GM18508 (cell line): ENCODE data around the gene UGT3A2.
A peak's percentile ranks its signal among the peaks of the same experiment; 100 is the strongest.

Experiments used
- ATAC-seq: cut with Tn5 transposase; IDR thresholded peaks from one replicate; pipeline ENCODE4 v1.9.1; 2021; ENCODE audit warnings: moderate number of reproducible peaks; ENCODE audit not compliant: insufficient read depth, unreplicated experiment

UGT3A2 gene

GRCh38 chr5:36066540-36067210 is at the start of gene UGT3A2:
Gene UGT3A2 (minus strand): TSS chr5:36066882. CDS start chr5:36066789, 93 bp downstream.
- no peak for ATAC-seq

GRCh38 chr5:36111238-36111637 is 44.6 kb upstream of the UGT3A2 start:
- no peak for ATAC-seq

- no peak for ATAC-seq
These were observed 42.2 kb upstream of the UGT3A2 start for GRCh38 chr5:36108758-36109460.

- no peak for ATAC-seq
These were observed 39.1 kb upstream of the UGT3A2 start for GRCh38 chr5:36105819-36106218.

DNA sequence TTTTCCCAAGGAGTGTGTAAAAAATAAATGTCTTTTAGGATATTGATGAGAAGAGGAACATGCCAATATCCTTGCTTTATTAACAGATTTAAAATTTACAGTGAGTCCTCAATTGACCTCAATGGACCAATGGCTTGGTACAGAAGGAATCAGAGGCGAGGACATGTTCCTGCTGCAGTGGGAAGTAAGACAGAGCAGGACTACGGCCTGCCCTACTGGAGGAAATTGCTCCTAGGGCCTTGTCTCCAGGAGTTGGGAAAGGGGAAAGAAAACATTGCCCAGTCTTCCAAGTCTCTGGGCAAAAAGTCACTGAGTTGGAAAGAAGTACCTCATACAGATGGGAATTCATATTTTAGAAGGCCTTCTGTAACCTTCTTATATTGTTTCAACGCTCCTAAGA is 33.1 kb upstream of the UGT3A2 start:
- no peak for ATAC-seq

DNA sequence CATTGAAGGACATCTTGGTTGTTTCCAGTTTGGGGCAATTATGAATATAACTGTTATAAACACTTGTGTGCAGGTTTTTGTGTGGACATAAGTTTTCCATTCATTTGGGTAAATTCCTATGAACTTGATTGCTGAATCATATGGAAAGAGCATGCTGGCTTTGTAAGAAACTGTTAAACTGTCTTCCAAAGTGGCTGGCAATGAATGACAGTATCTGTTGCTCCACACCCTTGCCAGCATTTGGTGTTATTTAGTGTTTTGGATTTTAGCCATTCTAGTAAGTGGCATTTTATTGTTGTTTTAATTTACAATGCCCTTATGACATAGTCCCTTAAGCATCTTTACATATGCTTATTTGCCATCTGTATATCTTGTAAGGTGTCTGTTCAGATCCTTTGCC is 29.8 kb upstream of the UGT3A2 start:
- ATAC-seq: no peak

- ATAC-seq: peak; percentile 79
These were observed 23.3 kb upstream of the UGT3A2 start for GRCh38 chr5:36089989-36090388.

GRCh38 chr5:36079200-36079781 is 12.6 kb upstream of the UGT3A2 start:
- peak; percentile 91 for ATAC-seq

GRCh38 chr5:36078430-36078829 is 11.7 kb upstream of the UGT3A2 start:
- ATAC-seq: no peak

- ATAC-seq: peak; percentile 65
These were observed 7.0 kb upstream of the UGT3A2 start for GRCh38 chr5:36073595-36074216.

- ATAC-seq: peak; percentile 57
These were observed 4.2 kb upstream of the UGT3A2 start for GRCh38 chr5:36070687-36071571.

- no peak for ATAC-seq
These were observed 2.1 kb upstream of the UGT3A2 start for GRCh38 chr5:36068751-36069281.

DNA sequence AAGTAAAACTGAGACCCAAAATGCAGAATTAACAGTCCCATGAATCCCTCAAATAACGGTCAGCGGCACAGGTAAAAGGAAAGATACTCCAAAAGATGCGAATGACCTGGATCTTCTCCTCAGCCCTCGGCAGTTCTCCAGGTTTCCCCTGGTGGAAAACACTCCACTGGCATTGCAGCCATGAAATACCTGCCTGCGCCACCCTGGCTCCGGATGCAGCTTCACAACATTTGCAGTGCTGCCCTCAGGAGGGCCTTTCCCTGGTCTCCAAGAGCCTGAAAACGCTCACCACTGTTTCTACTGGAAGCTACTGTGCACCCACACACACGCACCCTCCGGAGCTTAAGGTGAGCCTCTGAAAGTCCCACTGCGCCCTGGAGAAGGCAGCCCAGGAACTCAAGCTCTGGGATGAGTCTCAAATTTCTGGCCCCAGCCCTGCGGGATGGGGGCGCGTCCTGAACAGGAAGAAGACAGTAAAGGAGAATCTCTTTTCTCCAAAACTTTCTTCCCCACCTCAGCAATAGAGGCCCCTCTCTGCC is 612 bp downstream of the UGT3A2 start:
- ATAC-seq: no peak

GRCh38 chr5:36060420-36060887 is 6.2 kb downstream of the UGT3A2 start:
- no peak for ATAC-seq

DNA sequence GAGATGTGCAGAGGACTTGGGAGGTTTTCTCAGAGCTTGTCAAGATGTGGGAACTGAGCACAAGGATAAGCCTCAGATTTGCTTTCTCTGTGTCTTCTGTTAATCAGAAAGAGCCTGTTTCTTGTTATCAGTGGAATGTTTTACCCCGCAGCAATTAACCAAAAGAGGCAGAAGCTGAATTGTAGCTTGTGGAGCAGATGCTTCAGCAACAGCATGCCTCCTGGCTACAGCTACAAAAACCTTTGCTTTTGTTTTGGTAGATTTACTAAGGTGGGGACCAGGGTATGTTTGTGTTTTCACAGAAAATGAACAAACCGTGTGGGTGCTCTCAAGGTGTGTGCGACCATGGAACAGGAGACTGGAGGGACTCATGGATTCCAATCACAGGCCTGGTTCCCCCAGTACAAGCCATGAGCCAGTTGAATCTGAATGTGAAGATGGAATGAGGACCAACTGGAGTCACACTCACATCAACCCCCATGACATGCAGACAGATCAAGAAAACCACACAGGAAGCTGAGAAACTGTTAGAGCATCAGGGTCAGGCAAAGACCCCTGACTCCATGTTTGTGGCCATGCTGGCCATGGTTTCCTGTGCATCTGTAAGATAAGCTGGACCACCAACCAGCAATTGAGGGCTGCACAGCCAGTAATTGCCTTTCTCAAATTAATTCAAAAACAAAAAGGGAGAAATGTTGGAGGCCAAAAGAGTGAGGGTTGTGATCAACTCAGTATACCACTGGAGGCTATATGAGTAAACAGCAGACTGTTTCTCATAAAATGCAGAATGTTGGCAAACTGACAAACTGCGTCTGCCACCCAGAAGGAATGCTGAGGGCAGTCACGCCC is 6.9 kb downstream of the UGT3A2 start:
- no peak for ATAC-seq

GRCh38 chr5:36058776-36059175 is 7.9 kb downstream of the UGT3A2 start:
- no peak for ATAC-seq

GRCh38 chr5:36057386-36057785 is 9.3 kb downstream of the UGT3A2 start:
- no peak for ATAC-seq

GRCh38 chr5:36056422-36056821 is 10.3 kb downstream of the UGT3A2 start:
- no peak for ATAC-seq

GRCh38 chr5:36055984-36056383 is 10.7 kb downstream of the UGT3A2 start:
- ATAC-seq: no peak
